GM19455 (cell line): ENCODE data around the gene SCML1.

Experiments
- ATAC-seq: cut with Tn5 transposase; IDR thresholded peaks from one replicate; pipeline ENCODE4 v1.9.1; 2021; ENCODE audit not compliant: unreplicated experiment

Gene SCML1

DNA sequence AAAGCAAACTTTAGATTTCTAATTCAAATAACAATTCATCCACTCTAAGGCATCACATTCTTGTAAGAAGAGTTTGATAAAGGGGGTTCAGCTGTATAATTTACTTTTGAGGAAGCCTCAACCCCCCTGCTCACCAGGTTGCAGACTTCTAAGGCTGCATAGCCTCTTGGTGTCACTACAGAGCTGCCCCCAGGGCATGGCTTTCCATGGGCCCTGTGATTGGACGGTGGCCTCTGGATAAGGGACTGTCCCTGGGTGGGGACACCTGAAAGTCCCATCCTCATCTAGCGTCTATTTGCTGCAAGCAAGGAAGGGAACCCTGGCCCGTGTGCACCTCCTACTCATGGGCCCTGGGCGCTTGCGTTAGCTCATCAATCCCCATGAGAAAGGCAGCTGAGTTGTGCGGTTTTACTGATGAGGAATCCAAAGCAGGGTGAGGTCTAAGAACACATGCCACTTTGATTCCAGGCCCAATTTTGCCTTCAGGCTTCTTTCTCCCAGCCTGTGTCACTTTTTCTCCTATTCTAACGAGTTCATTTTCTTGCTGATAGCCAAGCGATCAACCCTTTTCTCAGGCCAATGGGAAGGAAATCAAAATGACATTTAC lies 51.8 kb downstream of the SCML1 start:
- ATAC-seq = no peak

DNA sequence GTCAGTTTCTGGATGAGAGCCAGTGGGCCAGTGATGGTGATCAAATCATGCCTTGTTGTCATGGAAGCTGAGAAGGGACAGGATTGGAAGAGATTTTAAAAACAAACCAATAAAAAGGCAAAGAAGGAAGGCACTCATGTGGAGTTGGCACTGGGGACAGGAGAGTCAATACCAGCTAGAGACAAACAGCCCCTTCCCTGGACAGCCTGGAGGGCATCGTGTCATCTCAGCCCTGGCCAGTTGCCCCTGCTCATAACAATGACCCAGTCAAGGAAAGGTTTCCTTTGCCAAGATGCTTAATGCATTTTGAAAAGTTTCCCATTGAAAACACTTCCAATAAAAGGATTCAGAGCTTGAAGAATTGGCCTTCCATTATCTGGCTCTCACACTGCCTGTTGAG lies 55.5 kb downstream of the SCML1 start:
- ATAC-seq = no peak

DNA sequence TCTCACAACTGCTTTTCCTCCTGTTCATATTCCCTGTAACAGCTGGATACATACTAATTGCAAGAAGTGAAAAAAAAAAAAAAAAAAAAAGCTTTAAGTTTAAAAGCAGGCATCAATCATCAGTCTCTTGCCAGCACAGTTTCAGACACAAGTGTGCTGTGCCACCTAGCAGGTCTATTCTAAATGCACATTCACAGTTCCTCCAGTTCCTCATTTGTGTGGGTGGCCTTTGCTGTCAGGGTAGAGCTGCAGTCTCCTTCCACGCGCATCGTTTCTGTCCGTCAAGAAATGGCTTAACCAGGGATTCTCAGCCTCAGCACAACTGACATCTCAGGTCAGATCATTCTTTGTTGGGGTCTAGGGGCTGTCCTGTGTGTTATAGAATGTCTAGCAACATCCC lies 61.6 kb downstream of the SCML1 start:
- no peak for ATAC-seq

DNA sequence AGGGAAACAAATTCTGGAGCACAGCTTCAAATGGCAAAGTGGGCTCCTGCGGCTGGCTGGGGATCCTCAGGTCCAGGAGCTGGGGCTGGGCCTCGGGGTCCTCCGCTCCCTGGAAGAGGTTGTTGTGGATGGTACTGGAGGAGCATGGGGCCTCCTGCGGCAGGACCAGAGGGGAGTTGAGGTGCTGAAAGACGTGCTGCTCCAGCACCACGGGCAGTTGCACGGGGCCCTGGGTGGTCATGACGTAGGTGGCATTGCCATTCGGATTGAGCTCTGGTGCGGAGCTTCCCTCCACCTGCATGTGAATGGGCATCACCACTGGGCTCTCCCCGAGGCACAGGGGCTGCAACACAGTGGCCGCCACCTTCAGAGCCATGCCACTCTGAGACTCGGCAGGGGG lies 64.1 kb downstream of the SCML1 start:
- ATAC-seq = no peak

DNA sequence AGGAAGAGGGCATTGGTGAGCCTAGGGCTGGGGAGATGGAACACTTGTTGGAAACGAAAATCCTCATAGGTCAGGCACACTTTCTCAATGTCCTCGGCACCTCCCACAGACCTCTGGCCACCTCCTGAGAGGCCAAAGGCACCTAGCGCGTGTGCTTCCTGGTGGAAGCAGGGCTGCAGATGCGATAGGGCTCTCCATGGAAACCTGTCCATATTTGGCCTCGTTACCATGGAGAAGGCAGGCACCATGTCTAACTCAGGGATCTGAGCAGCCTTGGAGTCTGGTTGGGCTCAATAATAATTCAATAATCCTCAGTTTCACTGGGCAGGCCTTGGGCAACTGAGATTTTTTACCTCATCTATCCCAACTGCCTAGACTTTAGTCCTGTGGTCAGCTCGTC lies 65.5 kb downstream of the SCML1 start:
- ATAC-seq = no peak

DNA sequence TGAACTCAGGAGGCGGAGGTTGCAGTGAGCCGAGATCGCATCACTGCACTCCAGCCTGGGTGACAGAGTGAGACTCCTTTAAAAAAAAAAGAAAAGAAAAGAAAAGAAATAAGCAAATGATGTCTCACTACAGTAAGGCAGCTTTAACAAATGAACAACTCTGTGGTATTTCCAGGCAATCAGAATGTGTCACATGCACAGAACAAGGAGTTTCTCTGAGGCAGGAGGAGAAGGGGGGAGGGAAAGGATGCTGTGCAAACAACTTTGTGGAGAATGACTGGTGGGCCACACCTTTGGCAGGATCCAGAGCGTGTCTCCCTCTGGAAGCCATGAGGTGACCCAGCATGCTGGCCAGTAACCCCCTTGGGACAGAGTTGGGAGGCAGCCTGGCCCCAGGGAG lies 66.2 kb downstream of the SCML1 start:
- ATAC-seq = no peak
